NT2/D1 (cell line): ENCODE results near the gene TACC3.

Source experiments
- SUZ12 ChIP-seq: IDR thresholded peaks from 2 replicates; pipeline ENCODE4 v1.6.1; 2011; ENCODE audit not compliant: insufficient read length, insufficient read depth; ENCODE audit errors: extremely low read depth
- YY1 ChIP-seq: IDR thresholded peaks from 2 replicates; pipeline ENCODE4 v1.6.1; 2011; ENCODE audit not compliant: insufficient read length, insufficient read depth
- ZNF274 ChIP-seq: IDR thresholded peaks from 2 replicates; pipeline ENCODE4 v1.6.1; 2011; ENCODE audit warnings: mild to moderate bottlenecking, low read depth, low read length

DNA sequence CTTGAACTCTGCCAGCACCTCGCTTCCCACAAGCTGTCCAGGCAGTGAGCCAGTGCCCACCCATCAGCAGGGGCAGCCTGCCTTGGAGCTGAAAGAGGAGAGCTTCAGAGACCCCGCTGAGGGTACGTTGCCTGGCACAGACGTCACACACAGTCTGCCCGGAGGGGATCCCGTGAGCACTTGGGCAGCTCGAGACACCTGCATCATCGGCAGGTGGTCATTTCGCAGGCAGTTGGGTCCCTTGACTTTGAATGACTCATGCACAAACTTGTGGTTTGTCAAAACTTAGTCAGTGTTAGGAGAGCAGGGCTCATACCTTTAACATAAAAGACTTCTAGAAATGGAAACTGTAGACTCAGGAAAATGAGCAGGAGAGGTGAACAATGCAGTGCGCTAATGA lies 9.9 kb downstream of the TACC3 start:
- TF ChIP-seq YY1 (no peak), ZNF274 (no peak), SUZ12 (no peak)
